HUES64 (cell line): ENCODE results near the gene CROCC.
A peak's percentile ranks its signal among the peaks of the same experiment; 100 is the strongest.

Source experiments
- H3K27ac ChIP-seq: 2 replicates; pipeline ENCODE4 v1.7.0; 2013; ENCODE audit warnings: low read depth, low read length, inconsistent platforms
- H3K27me3 ChIP-seq: 2 replicates; pipeline ENCODE4 v1.6.1; 2013; ENCODE audit warnings: mild to moderate bottlenecking, low read length; ENCODE audit not compliant: insufficient read depth
- H3K36me3 ChIP-seq: 2 replicates; pipeline ENCODE4 v1.6.1; 2013; ENCODE audit warnings: mild to moderate bottlenecking, low read length; ENCODE audit not compliant: insufficient read depth
- H3K4me1 ChIP-seq: 2 replicates; pipeline ENCODE4 v1.6.1; 2013; ENCODE audit warnings: mild to moderate bottlenecking, low read length, moderate library complexity; ENCODE audit not compliant: insufficient read depth
- H3K4me3 ChIP-seq: 2 replicates; pipeline ENCODE4 v1.5.1; 2013; ENCODE audit warnings: mild to moderate bottlenecking, low read length, moderate library complexity
- H3K9ac ChIP-seq: 2 replicates; pipeline ENCODE4 v1.6.1; 2013; ENCODE audit warnings: mild to moderate bottlenecking, low read depth, low read length
- H3K9me3 ChIP-seq: 2 replicates; pipeline ENCODE4 v1.6.1; 2013; ENCODE audit warnings: low read depth, low read length; ENCODE audit not compliant: insufficient read depth
- WGBS: fragments of 150-250, 120-280 bp; methylation state at CpG from one replicate; pipeline ENCODE4 v1.1.7; 2013; ENCODE audit warnings: missing lambda C conversion rate; 5-methylcytosine and 5-hydroxymethylcytosine counted together

The CROCC gene

DNA sequence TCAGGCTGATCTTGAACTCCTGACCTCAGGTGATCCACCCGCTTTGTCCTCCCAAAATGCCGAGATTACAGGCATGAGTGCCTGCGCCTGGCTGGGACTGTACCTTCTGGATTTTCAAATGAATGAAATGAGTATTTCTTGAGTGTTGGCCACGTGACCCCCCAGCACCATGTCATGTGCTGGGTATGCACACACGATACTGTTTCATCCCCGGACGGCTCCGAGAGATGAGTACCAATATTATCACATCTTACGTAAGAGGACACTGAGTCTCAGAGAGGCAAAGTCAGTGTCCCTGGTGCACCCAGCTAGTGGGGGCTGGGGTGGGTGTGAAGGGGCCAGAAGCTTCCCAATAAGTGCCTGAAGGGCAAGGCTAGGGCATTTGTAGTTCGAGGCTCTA, 780 bp upstream of the CROCC start:
- 0 out of 2 replicates have a peak overlapping the region, but pooled peaks have one; percentile 11 for H3K9ac ChIP-seq
- no peaks in the 10 kb centered on the region for H3K27me3 ChIP-seq
- H3K27ac ChIP-seq, result 0 out of 2 replicates have a peak overlapping the region, but pooled peaks have one; percentile 18
- 91% methylated on average over 10 of the region's 10 CpGs for WGBS
- no peaks in the 10 kb centered on the region for H3K36me3 ChIP-seq
- 0 out of 2 replicates have a peak, but pooled peaks cover under 1% of the 10 kb centered on the region for H3K4me1 ChIP-seq
- H3K4me3 ChIP-seq, result peak overlapping the region; percentile 60; the same call in 1 of the 2 replicates
- no peaks in the 10 kb centered on the region for H3K9me3 ChIP-seq

DNA sequence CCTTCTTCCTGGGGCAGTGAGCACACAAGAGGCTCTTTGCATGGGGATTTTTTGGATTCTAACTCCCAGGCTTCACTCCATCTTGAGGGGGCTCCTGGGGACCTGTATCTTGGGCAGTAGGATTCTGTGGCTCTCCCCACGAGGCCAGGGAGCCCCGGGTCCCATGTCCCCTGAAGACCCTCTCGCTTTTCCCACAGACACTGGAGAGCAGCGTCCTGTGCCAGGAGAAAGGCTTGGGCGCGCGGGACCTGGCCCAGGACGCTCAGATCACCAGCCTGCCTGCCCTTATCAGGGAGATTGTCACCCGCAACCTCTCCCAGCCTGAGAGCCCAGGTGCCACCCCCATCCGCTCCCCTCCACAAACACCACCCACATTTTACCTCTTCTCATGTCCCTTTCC, 735 bp downstream of the CROCC start:
- H3K4me3 ChIP-seq, result peak overlapping the region; percentile 60
- WGBS, result 96% methylated on average over 10 of the region's 10 CpGs
- peak overlapping the region; percentile 59; the same call in 1 of the 2 replicates for H3K9ac ChIP-seq
- peaks cover 11% of the 10 kb centered on the region; the same call in 1 of the 2 replicates for H3K4me1 ChIP-seq
- no peaks in the 10 kb centered on the region for H3K36me3 ChIP-seq
- no peaks in the 10 kb centered on the region for H3K27me3 ChIP-seq
- H3K27ac ChIP-seq, result no peak overlapping the region; the same call in 1 of the 2 replicates
- H3K9me3 ChIP-seq, result no peaks in the 10 kb centered on the region

GRCh38 chr1:16922885-16923431, 1.2 kb downstream of the CROCC start:
- Histone ChIP-seq H3K4me1 (peaks cover 11% of the 10 kb centered on the region; the same call in 1 of the 2 replicates), H3K27ac (no peak overlapping the region), H3K9ac (no peak overlapping the region), H3K9me3 (no peaks in the 10 kb centered on the region), H3K27me3 (no peaks in the 10 kb centered on the region), H3K4me3 (no peak overlapping the region), H3K36me3 (no peaks in the 10 kb centered on the region)
- WGBS, result 89% methylated on average over 18 of the region's 18 CpGs

DNA sequence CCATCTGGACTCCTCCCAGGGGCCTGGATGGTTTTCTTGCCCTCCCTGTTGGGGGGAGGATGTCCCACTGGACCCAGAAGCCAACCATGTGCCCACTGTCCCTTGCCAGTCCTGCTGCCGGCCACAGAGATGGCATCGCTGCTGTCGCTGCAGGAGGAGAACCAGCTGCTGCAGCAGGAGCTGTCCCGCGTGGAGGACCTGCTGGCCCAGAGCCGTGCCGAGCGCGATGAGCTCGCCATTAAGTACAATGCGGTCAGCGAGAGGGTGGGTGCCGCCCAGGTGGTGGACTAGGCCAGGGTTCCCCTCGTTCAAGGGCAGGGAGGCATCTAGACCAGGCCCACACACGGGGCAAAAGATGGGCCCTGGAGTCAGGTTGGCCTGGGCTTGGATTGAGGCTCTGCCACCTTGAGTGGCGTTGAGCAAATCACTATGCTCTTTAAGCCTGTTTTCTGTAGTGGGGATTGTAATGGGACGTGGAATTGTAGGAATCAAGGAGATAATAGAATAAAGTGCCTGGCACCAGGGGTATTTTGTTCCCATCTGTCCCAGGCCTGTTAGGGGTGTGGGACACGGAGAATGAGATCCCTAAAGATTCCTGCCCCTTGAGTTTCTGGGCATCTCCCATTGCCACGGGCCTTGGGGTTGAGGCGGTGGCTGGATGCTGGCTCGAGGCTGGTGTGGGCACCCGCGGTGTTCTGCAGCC, 2.6 kb downstream of the CROCC start:
- 92% methylated on average over 23 of the region's 23 CpGs for WGBS
- Histone ChIP-seq H3K4me1 (peaks cover 11% of the 10 kb centered on the region; the same call in 1 of the 2 replicates), H3K36me3 (no peaks in the 10 kb centered on the region)

DNA sequence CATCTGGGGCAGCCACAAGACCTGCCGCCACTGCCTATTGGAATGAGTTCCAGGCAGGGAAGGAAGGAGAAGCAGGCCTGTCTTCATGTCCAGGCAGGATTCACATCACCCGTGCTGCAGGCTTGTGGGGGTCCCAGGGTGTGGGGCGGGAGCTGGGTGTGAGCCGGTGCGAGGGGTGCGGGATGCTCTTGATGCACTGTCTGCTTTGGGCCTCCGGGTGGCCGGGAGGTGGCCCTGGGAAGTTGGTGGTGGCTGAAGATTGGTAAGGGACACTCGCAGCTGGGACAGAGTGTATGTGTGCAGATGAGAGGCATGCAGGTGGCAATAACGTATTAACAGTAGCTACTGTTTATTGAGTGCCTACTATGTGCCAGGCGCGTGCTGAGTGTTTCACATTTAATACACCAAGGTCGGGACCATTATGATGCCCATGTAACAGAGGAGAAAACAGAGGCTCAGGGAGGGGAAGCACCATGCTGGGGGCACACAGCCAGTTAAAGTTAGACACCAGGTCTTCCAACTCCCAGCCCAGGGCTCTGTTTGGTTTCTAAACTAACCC, 3.3 kb downstream of the CROCC start:
- Histone ChIP-seq H3K27me3 (no peaks in the 10 kb centered on the region), H3K27ac (no peak overlapping the region), H3K36me3 (no peaks in the 10 kb centered on the region), H3K9ac (no peak overlapping the region), H3K9me3 (no peaks in the 10 kb centered on the region), H3K4me3 (no peak overlapping the region), H3K4me1 (peaks cover 11% of the 10 kb centered on the region; the same call in 1 of the 2 replicates)
- WGBS, result 93% methylated on average over 13 of the region's 13 CpGs

More for the DNA sequence above, 2.6 kb downstream of the CROCC start:
- H3K27ac ChIP-seq, result no peak overlapping the region
- no peaks in the 10 kb centered on the region for H3K27me3 ChIP-seq
- H3K9me3 ChIP-seq, result no peaks in the 10 kb centered on the region
- no peak overlapping the region for H3K9ac ChIP-seq
- no peak overlapping the region for H3K4me3 ChIP-seq

- Histone ChIP-seq H3K9ac (no peak overlapping the region), H3K9me3 (no peaks in the 10 kb centered on the region), H3K27ac (no peak overlapping the region), H3K4me3 (no peak overlapping the region), H3K4me1 (peaks cover 11% of the 10 kb centered on the region; the same call in 1 of the 2 replicates), H3K27me3 (no peaks in the 10 kb centered on the region), H3K36me3 (peaks cover 4% of the 10 kb centered on the region)
- whole genome bisulfite sequencing, result 94% methylated on average over 13 of the region's 13 CpGs
Measured at GRCh38 chr1:16925635-16926490, 4.1 kb downstream of the CROCC start.

DNA sequence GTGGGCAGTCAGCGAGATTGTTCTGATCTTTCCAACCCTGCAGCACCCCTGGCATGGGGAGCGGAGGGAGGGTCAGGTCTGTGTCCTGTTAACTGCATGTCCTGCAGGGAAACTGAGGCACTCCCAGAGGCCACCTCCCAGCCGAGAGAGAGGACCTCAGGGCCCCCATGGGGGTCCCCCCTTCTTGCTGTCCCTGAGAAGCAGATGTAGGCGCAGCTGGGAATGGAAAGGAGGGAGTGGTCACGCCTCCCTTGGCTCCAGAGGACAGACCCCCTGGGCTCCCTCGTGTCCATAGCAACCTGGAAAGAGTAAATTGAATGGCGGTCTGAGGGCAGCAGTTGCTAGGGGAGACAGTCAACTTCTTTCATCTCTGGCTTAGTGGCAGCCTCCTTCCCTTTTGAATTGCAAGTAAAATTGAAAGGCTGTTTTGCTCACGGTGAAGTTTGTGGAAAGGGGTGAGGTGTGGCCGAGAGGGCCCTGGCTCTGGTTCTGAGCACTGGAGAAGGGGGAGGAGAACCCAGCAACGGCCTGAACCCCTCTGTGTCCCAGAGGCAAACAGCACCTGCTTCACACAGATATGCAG, 4.9 kb downstream of the CROCC start:
- Histone ChIP-seq H3K9ac (no peak overlapping the region), H3K4me3 (no peak overlapping the region), H3K4me1 (peaks cover 11% of the 10 kb centered on the region; the same call in 1 of the 2 replicates), H3K27me3 (no peaks in the 10 kb centered on the region), H3K27ac (no peak overlapping the region), H3K9me3 (no peaks in the 10 kb centered on the region), H3K36me3 (peaks cover 11% of the 10 kb centered on the region)
- WGBS, result 40% methylated on average over 10 of the region's 10 CpGs

- peaks cover 11% of the 10 kb centered on the region; the same call in 1 of the 2 replicates for H3K4me1 ChIP-seq
- H3K27ac ChIP-seq, result no peak overlapping the region
- 87% methylated on average over 14 of the region's 14 CpGs for WGBS
- no peak overlapping the region for H3K9ac ChIP-seq
- H3K9me3 ChIP-seq, result no peaks in the 10 kb centered on the region
- H3K4me3 ChIP-seq, result no peak overlapping the region
- H3K36me3 ChIP-seq, result peaks cover 13% of the 10 kb centered on the region
- no peaks in the 10 kb centered on the region for H3K27me3 ChIP-seq
Measured at GRCh38 chr1:16927256-16927655, 5.5 kb downstream of the CROCC start.

DNA sequence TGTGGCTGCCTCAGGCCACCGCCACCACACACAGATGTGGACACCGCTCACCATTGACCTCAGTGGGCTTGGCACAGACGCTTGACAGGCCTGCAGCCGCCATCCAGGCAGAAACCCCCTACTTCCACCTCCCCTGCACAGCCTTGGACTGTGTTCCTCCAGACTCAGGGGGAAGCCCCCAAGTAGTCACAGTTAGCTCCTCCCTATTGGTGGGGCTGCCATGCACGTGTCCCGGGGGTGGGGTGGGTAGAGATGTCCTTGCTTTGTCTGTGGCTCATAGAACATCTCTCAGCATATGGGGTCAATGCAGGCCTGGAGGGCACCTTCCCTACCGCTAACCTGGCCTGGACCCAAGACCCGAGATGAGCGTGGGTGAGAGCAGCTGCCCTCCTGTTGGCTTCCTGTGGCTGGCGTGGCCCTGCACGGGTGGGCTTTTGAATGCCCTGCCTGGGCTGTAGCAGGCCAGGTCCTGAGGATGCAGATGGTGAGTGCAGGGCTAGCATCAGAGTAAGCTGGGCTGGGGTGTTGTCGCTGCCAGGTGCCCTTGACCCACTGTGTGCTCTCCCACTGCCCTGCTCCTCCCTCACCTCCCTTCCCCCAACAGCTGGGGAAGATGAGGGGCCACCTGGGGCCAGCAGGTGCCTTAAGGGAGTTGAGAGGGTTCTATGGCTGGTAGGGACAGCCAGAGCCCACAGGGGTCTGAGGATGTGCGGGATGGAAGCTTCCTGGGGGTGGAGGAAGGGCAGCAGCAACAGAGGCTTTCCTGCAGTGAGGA, 6.2 kb downstream of the CROCC start:
- Histone ChIP-seq H3K9me3 (no peaks in the 10 kb centered on the region), H3K9ac (no peak overlapping the region), H3K27ac (no peak overlapping the region), H3K4me3 (no peak overlapping the region), H3K27me3 (no peaks in the 10 kb centered on the region), H3K36me3 (peaks cover 18% of the 10 kb centered on the region), H3K4me1 (peaks cover 11% of the 10 kb centered on the region; the same call in 1 of the 2 replicates)
- WGBS, result 88% methylated on average over 13 of the region's 13 CpGs
